SK-N-SH treated with all-trans-retinoic acid at 6 μM for 48 hours (cell line): ENCODE results near the gene ADM5.

ENCODE experiments used
- ATAC-seq: fragments of 200-7000 bp; cut with Tn5 transposase; 3 replicates; pipeline ENCODE4 v1.9.1; 2020; ENCODE audit warnings: mild to moderate bottlenecking, moderate library complexity
- ARNTL ChIP-seq: fragments of 450-650 bp; formaldehyde crosslinking; IDR thresholded peaks from 2 replicates; pipeline ENCODE4 v1.5.0; 2020; ENCODE audit warnings: low read depth, mild to moderate bottlenecking, moderate library complexity, borderline replicate concordance
- BACH2 ChIP-seq: fragments of 250-450 bp; sonication (Bioruptor Pico); IDR thresholded peaks from 2 replicates; pipeline ENCODE4 v1.9.0; 2021; ENCODE audit warnings: mild to moderate bottlenecking, borderline replicate concordance
- CREB5 ChIP-seq: fragments of 250-450 bp; sonication (Bioruptor Pico); IDR thresholded peaks from 2 replicates; pipeline ENCODE4 v1.5.1; 2020; ENCODE audit warnings: low read depth, mild to moderate bottlenecking, moderate library complexity
- CSDC2 ChIP-seq: fragments of 250-450 bp; sonication (Bioruptor Pico); IDR thresholded peaks from 2 replicates; pipeline ENCODE4 v1.5.0; 2020; ENCODE audit warnings: mild to moderate bottlenecking, moderate library complexity
- ESRRG ChIP-seq: fragments of 250-450 bp; sonication (Bioruptor Pico); IDR thresholded peaks from 2 replicates; pipeline ENCODE4 v1.6.1; 2021; ENCODE audit warnings: mild to moderate bottlenecking
- GLIS3 ChIP-seq: fragments of 250-450 bp; sonication (Bioruptor Pico); IDR thresholded peaks from 2 replicates; pipeline ENCODE4 v1.5.0; 2020; ENCODE audit warnings: mild to moderate bottlenecking, moderate library complexity
- ISL1 ChIP-seq: fragments of 250-450 bp; sonication (Bioruptor Pico); IDR thresholded peaks from 2 replicates; pipeline ENCODE4 v2.1.2; 2022; ENCODE audit warnings: mild to moderate bottlenecking, moderate library complexity
- OSR1 ChIP-seq: fragments of 250-450 bp; sonication (Bioruptor Pico); IDR thresholded peaks from 2 replicates; pipeline ENCODE4 v1.8.0; 2022; ENCODE audit warnings: moderate library complexity, mild to moderate bottlenecking, inconsistent platforms
- PATZ1 ChIP-seq: fragments of 250-450 bp; sonication (Bioruptor Pico); IDR thresholded peaks from 2 replicates; pipeline ENCODE4 v1.8.0; 2020; ENCODE audit warnings: mild to moderate bottlenecking, moderate library complexity, borderline replicate concordance
- POU6F1 ChIP-seq: fragments of 250-450 bp; sonication (Bioruptor Pico); IDR thresholded peaks from 2 replicates; pipeline ENCODE4 v1.8.0; 2021; ENCODE audit warnings: low read depth, mild to moderate bottlenecking, moderate library complexity, borderline replicate concordance
- PPARA ChIP-seq: fragments of 250-450 bp; sonication (Bioruptor Pico); IDR thresholded peaks from 2 replicates; pipeline ENCODE4 v1.5.0; 2020; ENCODE audit warnings: mild to moderate bottlenecking, borderline replicate concordance
- SNAI2 ChIP-seq: fragments of 250-450 bp; sonication (Bioruptor Pico); IDR thresholded peaks from 2 replicates; pipeline ENCODE4 v1.5.0; 2020; ENCODE audit warnings: mild to moderate bottlenecking, moderate library complexity
- TCF4 ChIP-seq: fragments of 250-450 bp; sonication (Bioruptor Pico); IDR thresholded peaks from 2 replicates; pipeline ENCODE4 v1.8.0; 2021; ENCODE audit warnings: mild to moderate bottlenecking, moderate library complexity, borderline replicate concordance
- TOX ChIP-seq: fragments of 250-450 bp; sonication (Bioruptor Pico); IDR thresholded peaks from 2 replicates; pipeline ENCODE4 v1.8.0; 2021; ENCODE audit warnings: mild to moderate bottlenecking, moderate library complexity, borderline replicate concordance
- ZC3H10 ChIP-seq: fragments of 250-450 bp; sonication (Bioruptor Pico); IDR thresholded peaks from 2 replicates; pipeline ENCODE4 v1.5.1; 2021; ENCODE audit warnings: mild to moderate bottlenecking, moderate library complexity
- ZFP3 ChIP-seq: fragments of 250-450 bp; sonication (Bioruptor Pico); IDR thresholded peaks from 2 replicates; pipeline ENCODE4 v1.5.0; 2020; ENCODE audit warnings: mild to moderate bottlenecking, moderate library complexity
- ZNF565 ChIP-seq: fragments of 450-650 bp; formaldehyde crosslinking; conservative IDR thresholded peaks from 2 replicates; pipeline ENCODE4 v1.5.0; 2020; ENCODE audit warnings: low read depth, mild to moderate bottlenecking, moderate library complexity
- ZNF70 ChIP-seq: fragments of 450-650 bp; formaldehyde crosslinking; IDR thresholded peaks from 2 replicates; pipeline ENCODE4 v1.5.0; 2020; ENCODE audit warnings: mild to moderate bottlenecking, moderate library complexity
- ZNF8 ChIP-seq: fragments of 450-650 bp; formaldehyde crosslinking; IDR thresholded peaks from 2 replicates; pipeline ENCODE4 v1.5.0; 2020; ENCODE audit warnings: mild to moderate bottlenecking, moderate library complexity
- TF ChIP-seq, protein P1 (sequence below): fragments of 250-450 bp; sonication (Bioruptor Pico); IDR thresholded peaks from 2 replicates; pipeline ENCODE4 v1.5.0; 2020; ENCODE audit warnings: mild to moderate bottlenecking, moderate library complexity

ADM5 gene

GRCh38 chr19:49683814-49684250 is 5.6 kb upstream of the ADM5 start:
- no peak for TF ChIP-seq ARNTL (CRISPR knock-in tag)
- no peak for TF ChIP-seq PATZ1 (CRISPR knock-in tag)
- TF ChIP-seq POU6F1: no peak
- no peak for TF ChIP-seq ISL1 (CRISPR knock-in tag)
- no peak for ATAC-seq

DNA sequence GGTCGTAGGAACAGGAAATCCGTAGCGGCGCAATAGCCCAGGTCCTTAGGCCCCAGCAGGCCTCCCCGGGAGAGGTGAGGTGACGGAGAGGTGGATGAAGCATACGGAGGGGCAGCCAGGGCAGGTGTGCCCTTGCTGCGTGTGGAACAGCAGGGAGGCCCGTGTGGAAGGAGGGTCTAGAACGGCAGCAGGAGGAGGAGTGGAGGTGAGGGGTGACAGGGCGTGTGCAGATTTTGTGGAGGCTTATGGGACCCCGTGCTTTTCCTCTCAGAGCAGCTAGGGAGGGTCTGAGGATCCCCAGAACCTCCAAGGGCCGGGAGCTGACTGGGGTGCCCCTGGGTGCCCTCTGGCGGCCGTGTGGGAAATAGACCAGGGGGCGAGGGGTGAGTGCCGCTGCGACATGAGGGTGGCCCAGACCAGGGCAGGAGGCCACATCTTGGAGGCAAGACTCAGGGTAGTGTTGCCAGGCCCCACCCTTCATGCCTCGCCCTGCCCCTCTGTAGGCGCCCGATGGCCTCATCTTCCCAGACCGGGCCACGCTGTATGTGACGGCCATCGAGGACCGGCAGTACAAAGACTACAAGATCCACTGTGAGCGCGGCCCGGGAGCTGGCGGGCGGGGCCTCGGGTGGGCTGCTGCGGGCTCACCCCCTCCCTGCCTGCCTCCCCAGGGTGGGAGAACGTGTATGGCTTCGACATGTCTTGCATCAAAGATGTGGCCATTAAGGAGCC is 5.0 kb upstream of the ADM5 start:
- peak; percentile 32 for ATAC-seq
- TF ChIP-seq BACH2 (CRISPR knock-in tag) (no peak), ZNF565 (CRISPR knock-in tag) (no peak), SNAI2 (no peak), ZC3H10 (no peak), ZNF70 (CRISPR knock-in tag) (no peak), ESRRG (CRISPR knock-in tag) (no peak), TCF4 (no peak), ARNTL (CRISPR knock-in tag) (no peak), OSR1 (CRISPR knock-in tag) (no peak), CREB5 (CRISPR knock-in tag) (no peak), GLIS3 (no peak), ZFP3 (CRISPR knock-in tag) (no peak), ZNF8 (CRISPR knock-in tag) (no peak), PATZ1 (CRISPR knock-in tag) (no peak), TOX (no peak), ISL1 (CRISPR knock-in tag) (no peak), CSDC2 (CRISPR knock-in tag) (no peak)
- TF ChIP-seq, protein P1, sequence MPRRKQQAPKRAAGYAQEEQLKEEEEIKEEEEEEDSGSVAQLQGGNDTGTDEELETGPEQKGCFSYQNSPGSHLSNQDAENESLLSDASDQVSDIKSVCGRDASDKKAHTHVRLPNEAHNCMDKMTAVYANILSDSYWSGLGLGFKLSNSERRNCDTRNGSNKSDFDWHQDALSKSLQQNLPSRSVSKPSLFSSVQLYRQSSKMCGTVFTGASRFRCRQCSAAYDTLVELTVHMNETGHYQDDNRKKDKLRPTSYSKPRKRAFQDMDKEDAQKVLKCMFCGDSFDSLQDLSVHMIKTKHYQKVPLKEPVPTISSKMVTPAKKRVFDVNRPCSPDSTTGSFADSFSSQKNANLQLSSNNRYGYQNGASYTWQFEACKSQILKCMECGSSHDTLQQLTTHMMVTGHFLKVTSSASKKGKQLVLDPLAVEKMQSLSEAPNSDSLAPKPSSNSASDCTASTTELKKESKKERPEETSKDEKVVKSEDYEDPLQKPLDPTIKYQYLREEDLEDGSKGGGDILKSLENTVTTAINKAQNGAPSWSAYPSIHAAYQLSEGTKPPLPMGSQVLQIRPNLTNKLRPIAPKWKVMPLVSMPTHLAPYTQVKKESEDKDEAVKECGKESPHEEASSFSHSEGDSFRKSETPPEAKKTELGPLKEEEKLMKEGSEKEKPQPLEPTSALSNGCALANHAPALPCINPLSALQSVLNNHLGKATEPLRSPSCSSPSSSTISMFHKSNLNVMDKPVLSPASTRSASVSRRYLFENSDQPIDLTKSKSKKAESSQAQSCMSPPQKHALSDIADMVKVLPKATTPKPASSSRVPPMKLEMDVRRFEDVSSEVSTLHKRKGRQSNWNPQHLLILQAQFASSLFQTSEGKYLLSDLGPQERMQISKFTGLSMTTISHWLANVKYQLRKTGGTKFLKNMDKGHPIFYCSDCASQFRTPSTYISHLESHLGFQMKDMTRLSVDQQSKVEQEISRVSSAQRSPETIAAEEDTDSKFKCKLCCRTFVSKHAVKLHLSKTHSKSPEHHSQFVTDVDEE (CRISPR knock-in tag): no peak
- TF ChIP-seq, all 23 proteins: peak for 0

DNA sequence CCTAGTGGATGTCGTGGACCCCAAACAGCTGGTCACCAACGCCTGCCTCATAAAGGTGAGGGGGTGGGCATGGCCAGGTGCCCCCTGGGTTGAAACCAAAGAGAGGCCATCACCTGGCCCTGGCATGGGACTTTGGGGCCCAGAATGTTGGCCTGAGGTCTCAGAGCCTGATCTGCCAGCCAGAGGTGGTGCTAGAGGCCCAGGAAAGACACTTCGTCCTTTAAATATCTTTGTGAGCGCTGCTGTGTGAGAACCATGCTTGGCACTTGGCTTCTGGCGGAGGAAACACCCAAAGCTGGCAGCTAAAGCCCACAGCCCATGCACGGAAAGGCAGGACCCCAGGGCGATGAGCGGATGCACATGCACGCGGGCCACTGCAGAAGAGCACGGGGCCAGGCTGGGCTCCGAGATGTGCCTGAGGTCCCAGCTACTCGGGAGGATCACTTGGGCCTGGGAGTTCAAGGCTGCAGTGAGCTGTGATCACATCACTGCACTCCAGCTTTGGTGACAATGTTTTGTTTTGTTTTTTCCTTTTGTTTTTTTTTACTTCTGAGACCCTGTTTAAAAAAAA is 4.3 kb upstream of the ADM5 start:
- ATAC-seq: no peak
- no peak for TF ChIP-seq ZNF565 (CRISPR knock-in tag)
- TF ChIP-seq ZNF8 (CRISPR knock-in tag): no peak
- TF ChIP-seq PATZ1 (CRISPR knock-in tag): no peak
- no peak for TF ChIP-seq CSDC2 (CRISPR knock-in tag)
- TF ChIP-seq ISL1 (CRISPR knock-in tag): no peak
- no peak for TF ChIP-seq POU6F1
- TF ChIP-seq ZFP3 (CRISPR knock-in tag): no peak
- no peak for TF ChIP-seq OSR1 (CRISPR knock-in tag)
- no peak for TF ChIP-seq TCF4
- no peak for TF ChIP-seq ZC3H10
- TF ChIP-seq PPARA: no peak
- no peak for TF ChIP-seq ZNF70 (CRISPR knock-in tag)
- TF ChIP-seq GLIS3: no peak
- TF ChIP-seq ARNTL (CRISPR knock-in tag): no peak
